Measurements from ENCODE around the gene MECR.

MECR gene

DNA sequence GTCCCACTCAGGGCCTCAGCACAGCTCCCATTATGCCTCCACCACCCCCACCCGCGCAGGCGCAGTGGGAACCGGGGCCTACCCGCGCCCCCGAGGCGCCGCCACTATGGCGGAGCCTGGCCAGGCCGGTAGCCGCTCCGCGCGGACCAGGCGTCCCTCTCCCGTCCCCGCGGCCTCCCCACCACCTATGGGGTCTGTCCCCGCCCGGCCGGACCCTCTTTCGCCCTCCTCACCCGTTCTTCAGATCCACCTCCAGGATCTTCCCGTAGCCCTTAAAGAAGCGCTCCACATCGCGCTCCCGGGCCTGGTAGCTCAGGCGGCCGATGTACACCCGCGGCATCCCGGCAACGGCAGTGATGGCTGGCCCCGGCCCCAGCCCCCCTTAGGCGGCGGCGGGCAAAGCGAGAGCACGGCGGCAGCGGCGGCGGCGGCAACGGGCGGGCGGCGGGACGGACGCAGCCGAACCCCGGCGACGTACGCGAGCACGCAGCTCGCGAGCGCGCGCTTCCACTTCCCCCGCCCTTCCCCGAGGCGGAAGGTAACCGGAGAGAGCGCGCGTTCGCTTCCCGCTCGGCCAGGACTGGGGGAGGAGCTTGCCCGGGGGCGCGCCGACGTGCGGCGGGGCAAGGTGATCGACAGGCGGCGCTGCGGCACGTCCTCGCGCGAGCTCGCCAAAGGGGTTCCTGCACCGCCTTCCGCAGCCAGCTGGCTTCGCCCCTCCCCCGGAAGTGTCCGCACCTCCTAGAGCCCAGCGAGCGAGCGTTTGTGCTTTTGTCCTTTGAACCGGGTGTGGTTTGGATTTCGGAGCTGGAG is 49.1 kb downstream of the MECR start, which contains the start of gene SRSF4:
TSS of gene SRSF4 (minus strand) at position 488 of the 813 bp plus-strand sequence. CDS start at position 340, 148 bp downstream.
- TF ChIP-seq TAF1 (IDR thresholded peaks at IDR 0.05; ENCODE audit: borderline replicate concordance, insufficient read depth, low read length) (peak; percentile 35; the same call in 1 of the 2 replicates), SIN3A (IDR thresholded peaks at IDR 0.05; ENCODE audit: borderline replicate concordance, insufficient read depth, low read length) (no peak), FOXP2 (optimal IDR thresholded peaks at IDR 0.05; ENCODE audit: borderline replicate concordance, extremely low read depth, extremely low read length, insufficient read depth) (peak; percentile 69), POLR2AphosphoS5 (IDR thresholded peaks at IDR 0.05; ENCODE audit: low read depth, low read length) (peak; percentile 58)
- TF ChIP-seq, protein P1, sequence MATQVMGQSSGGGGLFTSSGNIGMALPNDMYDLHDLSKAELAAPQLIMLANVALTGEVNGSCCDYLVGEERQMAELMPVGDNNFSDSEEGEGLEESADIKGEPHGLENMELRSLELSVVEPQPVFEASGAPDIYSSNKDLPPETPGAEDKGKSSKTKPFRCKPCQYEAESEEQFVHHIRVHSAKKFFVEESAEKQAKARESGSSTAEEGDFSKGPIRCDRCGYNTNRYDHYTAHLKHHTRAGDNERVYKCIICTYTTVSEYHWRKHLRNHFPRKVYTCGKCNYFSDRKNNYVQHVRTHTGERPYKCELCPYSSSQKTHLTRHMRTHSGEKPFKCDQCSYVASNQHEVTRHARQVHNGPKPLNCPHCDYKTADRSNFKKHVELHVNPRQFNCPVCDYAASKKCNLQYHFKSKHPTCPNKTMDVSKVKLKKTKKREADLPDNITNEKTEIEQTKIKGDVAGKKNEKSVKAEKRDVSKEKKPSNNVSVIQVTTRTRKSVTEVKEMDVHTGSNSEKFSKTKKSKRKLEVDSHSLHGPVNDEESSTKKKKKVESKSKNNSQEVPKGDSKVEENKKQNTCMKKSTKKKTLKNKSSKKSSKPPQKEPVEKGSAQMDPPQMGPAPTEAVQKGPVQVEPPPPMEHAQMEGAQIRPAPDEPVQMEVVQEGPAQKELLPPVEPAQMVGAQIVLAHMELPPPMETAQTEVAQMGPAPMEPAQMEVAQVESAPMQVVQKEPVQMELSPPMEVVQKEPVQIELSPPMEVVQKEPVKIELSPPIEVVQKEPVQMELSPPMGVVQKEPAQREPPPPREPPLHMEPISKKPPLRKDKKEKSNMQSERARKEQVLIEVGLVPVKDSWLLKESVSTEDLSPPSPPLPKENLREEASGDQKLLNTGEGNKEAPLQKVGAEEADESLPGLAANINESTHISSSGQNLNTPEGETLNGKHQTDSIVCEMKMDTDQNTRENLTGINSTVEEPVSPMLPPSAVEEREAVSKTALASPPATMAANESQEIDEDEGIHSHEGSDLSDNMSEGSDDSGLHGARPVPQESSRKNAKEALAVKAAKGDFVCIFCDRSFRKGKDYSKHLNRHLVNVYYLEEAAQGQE (IDR thresholded peaks at IDR 0.05; ENCODE audit: insufficient read depth in 1 of 2, low read depth in 2 of 2, low read length in 2 of 2): 0 out of 4 replicates have a peak, but pooled peaks of 1 of the 2 experiments have one; percentile 22

DNA sequence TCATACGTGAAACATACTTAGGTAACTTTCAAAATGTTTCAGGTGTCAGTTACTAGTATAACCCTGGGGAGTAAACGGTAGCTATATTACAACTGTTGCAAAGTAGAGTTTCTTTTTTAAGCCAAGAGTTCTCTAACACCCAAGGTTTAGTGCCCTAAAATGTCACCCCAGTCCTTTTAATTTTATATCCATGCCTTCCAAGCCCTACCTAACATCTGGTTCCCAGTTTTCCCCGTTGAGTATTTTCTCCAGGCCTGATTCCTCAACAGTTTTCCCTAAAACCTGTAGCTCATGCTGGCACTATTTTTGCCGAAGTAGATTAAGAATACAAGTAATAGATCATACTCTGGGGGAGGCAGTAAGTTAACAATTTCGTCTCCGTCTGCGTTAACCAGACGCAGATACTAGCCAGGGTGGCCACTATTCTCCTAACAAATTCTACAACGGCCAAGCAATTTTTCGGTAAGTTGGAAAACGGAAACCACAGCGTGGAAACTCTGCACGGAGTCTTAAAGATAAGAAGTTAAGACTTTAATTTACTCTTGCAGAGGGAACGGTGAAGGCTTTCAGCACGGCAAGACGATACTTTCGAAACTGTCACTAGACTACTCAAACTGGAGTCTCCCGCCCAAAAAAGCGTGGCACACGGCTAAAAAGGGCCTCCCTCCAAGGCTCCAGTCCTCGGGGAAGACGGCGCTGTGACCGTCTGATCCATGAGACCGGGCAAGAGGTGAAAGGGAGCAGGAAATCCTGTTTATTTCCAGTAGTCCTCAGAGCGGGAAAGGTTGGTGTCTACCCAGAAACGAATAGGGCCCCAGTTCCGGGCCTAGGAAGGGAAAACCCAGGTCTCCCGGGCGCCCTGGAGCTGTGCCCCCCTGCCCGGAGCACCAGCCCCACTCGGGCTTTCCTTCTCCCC is 50.0 kb downstream of the MECR start:
- TF ChIP-seq FOXP2 (optimal IDR thresholded peaks at IDR 0.05; ENCODE audit: borderline replicate concordance, extremely low read depth, extremely low read length, insufficient read depth): no peak
- no peak for TF ChIP-seq POLR2AphosphoS5 (IDR thresholded peaks at IDR 0.05; ENCODE audit: low read depth, low read length)
- no peak for TF ChIP-seq SIN3A (IDR thresholded peaks at IDR 0.05; ENCODE audit: borderline replicate concordance, insufficient read depth, low read length)

GRCh38 chr1:29179641-29180184 is 51.0 kb downstream of the MECR start:
- TF ChIP-seq TAF1 (IDR thresholded peaks at IDR 0.05; ENCODE audit: borderline replicate concordance, insufficient read depth, low read length) (no peak), FOXP2 (optimal IDR thresholded peaks at IDR 0.05; ENCODE audit: borderline replicate concordance, extremely low read depth, extremely low read length, insufficient read depth) (no peak), SIN3A (IDR thresholded peaks at IDR 0.05; ENCODE audit: borderline replicate concordance, insufficient read depth, low read length) (no peak), POLR2AphosphoS5 (IDR thresholded peaks at IDR 0.05; ENCODE audit: low read depth, low read length) (no peak)
- TF ChIP-seq, protein P1 (IDR thresholded peaks at IDR 0.05; ENCODE audit: insufficient read depth in 1 of 2, low read depth in 2 of 2, low read length in 2 of 2): no peak

GRCh38 chr1:29177022-29177705 is 53.6 kb downstream of the MECR start:
- no peak for TF ChIP-seq POLR2AphosphoS5 (IDR thresholded peaks at IDR 0.05; ENCODE audit: low read depth, low read length)

GRCh38 chr1:29176576-29176975 is 54.2 kb downstream of the MECR start:
- TF ChIP-seq POLR2AphosphoS5 (IDR thresholded peaks at IDR 0.05; ENCODE audit: low read depth, low read length) (no peak), FOXP2 (optimal IDR thresholded peaks at IDR 0.05; ENCODE audit: borderline replicate concordance, extremely low read depth, extremely low read length, insufficient read depth) (no peak), SIN3A (IDR thresholded peaks at IDR 0.05; ENCODE audit: borderline replicate concordance, insufficient read depth, low read length) (no peak), TAF1 (IDR thresholded peaks at IDR 0.05; ENCODE audit: borderline replicate concordance, insufficient read depth, low read length) (no peak)
- TF ChIP-seq, protein P1 (IDR thresholded peaks at IDR 0.05; ENCODE audit: insufficient read depth in 1 of 2, low read depth in 2 of 2, low read length in 2 of 2): no peak

Measured in PFSK-1 (cell line).